Adrenal gland (tissue), 5 donors: ENCODE results near the gene ATM.

Source experiments
- POLR2A ChIP-seq, 2 donors: fragments of 450-650 bp; IDR thresholded peaks; one replicate each; pipeline ENCODE4 v1.6.1; 2017; ENCODE audit warnings: antibody characterized with exemption in 2 of 2, mild to moderate bottlenecking in 2 of 2, moderate library complexity in 1 of 2
- TF ChIP-seq, protein P1 (sequence below), 6 experiments: fragments of 450-650 bp in 4 of 6; fragments of 200-600 bp in 2 of 6; sonication (generic) in 1 of 6; IDR thresholded peaks; 1 replicate in 5 of 6; 2 replicates in 1 of 6; pipeline versions ENCODE4 v1.5.1 to v1.8.0; 2016 to 2021; ENCODE audit warnings: antibody characterized with exemption in 6 of 6, mild to moderate bottlenecking in 2 of 6, moderate library complexity in 1 of 6
- donor health status: DM: no; HTN: no; CAD: no.

DNA sequence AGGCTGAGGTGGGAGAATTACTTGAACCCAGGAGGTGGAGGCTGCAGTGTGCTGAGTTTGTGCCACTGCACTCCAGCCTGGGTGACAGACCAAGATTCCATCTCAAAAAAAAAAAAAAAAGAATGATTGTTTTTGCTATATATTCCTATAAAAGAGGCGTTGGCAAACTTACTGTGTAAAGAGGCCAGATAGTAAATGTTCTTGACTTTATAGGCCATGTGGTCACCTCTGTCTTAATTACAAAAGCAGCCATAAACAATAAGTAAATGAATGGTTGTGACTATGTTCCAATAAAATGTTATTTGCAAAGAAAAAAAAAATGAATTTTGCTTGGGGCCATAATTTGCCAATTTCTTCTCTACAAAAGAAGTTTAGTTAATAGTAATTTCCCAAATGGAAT, 12.3 kb downstream of the ATM start:
- TF ChIP-seq, protein P1, sequence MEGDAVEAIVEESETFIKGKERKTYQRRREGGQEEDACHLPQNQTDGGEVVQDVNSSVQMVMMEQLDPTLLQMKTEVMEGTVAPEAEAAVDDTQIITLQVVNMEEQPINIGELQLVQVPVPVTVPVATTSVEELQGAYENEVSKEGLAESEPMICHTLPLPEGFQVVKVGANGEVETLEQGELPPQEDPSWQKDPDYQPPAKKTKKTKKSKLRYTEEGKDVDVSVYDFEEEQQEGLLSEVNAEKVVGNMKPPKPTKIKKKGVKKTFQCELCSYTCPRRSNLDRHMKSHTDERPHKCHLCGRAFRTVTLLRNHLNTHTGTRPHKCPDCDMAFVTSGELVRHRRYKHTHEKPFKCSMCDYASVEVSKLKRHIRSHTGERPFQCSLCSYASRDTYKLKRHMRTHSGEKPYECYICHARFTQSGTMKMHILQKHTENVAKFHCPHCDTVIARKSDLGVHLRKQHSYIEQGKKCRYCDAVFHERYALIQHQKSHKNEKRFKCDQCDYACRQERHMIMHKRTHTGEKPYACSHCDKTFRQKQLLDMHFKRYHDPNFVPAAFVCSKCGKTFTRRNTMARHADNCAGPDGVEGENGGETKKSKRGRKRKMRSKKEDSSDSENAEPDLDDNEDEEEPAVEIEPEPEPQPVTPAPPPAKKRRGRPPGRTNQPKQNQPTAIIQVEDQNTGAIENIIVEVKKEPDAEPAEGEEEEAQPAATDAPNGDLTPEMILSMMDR (IDR thresholded peaks at IDR 0.05): no peak
- no peak for TF ChIP-seq POLR2A (IDR thresholded peaks at IDR 0.05)
